Aorta (tissue), 5 donors: ENCODE data around the gene C11orf42. TPM values are rescaled to one million over a fixed set of nuclear protein-coding genes. Genes with fewer than 3 reads are reported as not detected.
A peak's percentile ranks its signal among the peaks of the same experiment; 100 is the strongest.

ENCODE experiments used
- ATAC-seq: fragments of 200-7000 bp; cut with Tn5 transposase; one replicate; pipeline ENCODE4 v1.9.1; 2022; ENCODE audit warnings: moderate library complexity; ENCODE audit not compliant: low FRiP score
- DNase-seq, 2 donors: peaks; one replicate each; pipeline ENCODE4 v3.0.0-alpha.2; 2020
- H3K27ac ChIP-seq, 2 donors: one replicate each; pipeline ENCODE4 v1.5.1; 2013; ENCODE audit warnings: low read length in 2 of 2, mild to moderate bottlenecking in 2 of 2, moderate library complexity in 2 of 2, control low read depth in 1 of 2, inconsistent platforms in 1 of 2, low read depth in 1 of 2
- H3K27me3 ChIP-seq, 2 donors: one replicate each; pipeline ENCODE4 v1.6.1; 2013; ENCODE audit warnings: control low read depth in 1 of 2, low read length in 1 of 2, mild to moderate bottlenecking in 1 of 2, moderate library complexity in 1 of 2; ENCODE audit not compliant: insufficient read depth in 2 of 2, control insufficient read depth in 1 of 2
- H3K36me3 ChIP-seq, 2 donors: one replicate each; pipeline ENCODE4 v1.6.1; 2013; ENCODE audit warnings: control low read depth in 1 of 2, low read length in 1 of 2, mild to moderate bottlenecking in 1 of 2; ENCODE audit not compliant: insufficient read depth in 2 of 2, control insufficient read depth in 1 of 2
- H3K4me1 ChIP-seq, 2 donors: one replicate each; pipeline ENCODE4 v1.6.1; 2013; ENCODE audit warnings: low read length in 2 of 2, control low read depth in 1 of 2, mild to moderate bottlenecking in 1 of 2, moderate library complexity in 1 of 2; ENCODE audit not compliant: insufficient read depth in 2 of 2, control insufficient read depth in 1 of 2
- H3K4me3 ChIP-seq, 2 donors: one replicate each; pipeline ENCODE4 v1.5.1; 2013; ENCODE audit warnings: low read length in 2 of 2, control low read depth in 1 of 2, mild to moderate bottlenecking in 1 of 2
- H3K9me3 ChIP-seq: one replicate; pipeline ENCODE4 v1.6.1; 2013; ENCODE audit warnings: mild to moderate bottlenecking, low read length; ENCODE audit not compliant: control insufficient read depth
- WGBS, 2 donors: extraction: QIAGEN DNeasy Blood & Tissue Kit; methylation state at CpG; one replicate each; pipeline ENCODE4 v1.1.7; 2013; 5-methylcytosine and 5-hydroxymethylcytosine counted together
- intact Hi-C, 2 donors: fragments of 100-400 bp; cut with DNase I; formaldehyde crosslinking; loops; one replicate each; pipeline versions ENCODE4 v1.14.2 to v1.15.0; 2022
- polyA plus RNA-seq, 2 donors: library from polyadenylated mRNA; stranded (reverse); fragments of 200-250 nt; gene quantifications; one replicate each; pipeline ENCODE4 v1.2.3, GENCODE V29; 2013
- total RNA-seq, 2 donors: library from RNA; stranded (reverse); fragmentation: NEBNext Ultra II Directional; extraction: Animal tissue kit (Norgen Biotek cat#: 25700); gene quantifications; one replicate each; pipeline ENCODE4 v1.2.1, GENCODE V29; 2021
- donor health status: healthy with polysubstance abuse.
- donor health status: Bipolar disorder and iron deficiency.
- donor health status: DM: no; HTN: no; CAD: no.
- donor health status: DM: no; HTN: no; CAD: no.
- donor health status: DM: yes; HTN: yes; CAD: no.

C11orf42 gene
- total and polyA plus RNA-seq, 4 donors: not detected

- H3K4me1 ChIP-seq: no peaks in the 10 kb centered on the region
- H3K36me3 ChIP-seq: no peaks in the 10 kb centered on the region
- H3K27ac ChIP-seq: no peak overlapping the region
- H3K4me3 ChIP-seq: no peak overlapping the region
- H3K9me3 ChIP-seq: peaks cover 1% of the 10 kb centered on the region
- no peaks in the 10 kb centered on the region for H3K27me3 ChIP-seq
- intact Hi-C loops: loop anchor here in 1 of 2 donors (5.0 kb wide), 1 partner anchor 64 kb away; no protein-coding TSS in a partner anchor
- 90 to 96% methylated on average over 1 of the region's 1 CpG for WGBS, 2 donors
- ATAC-seq (no peak), DNase-seq (no peak)
Observed at GRCh38 chr11:6253197-6253596, 47.8 kb downstream of the C11orf42 start.

DNA sequence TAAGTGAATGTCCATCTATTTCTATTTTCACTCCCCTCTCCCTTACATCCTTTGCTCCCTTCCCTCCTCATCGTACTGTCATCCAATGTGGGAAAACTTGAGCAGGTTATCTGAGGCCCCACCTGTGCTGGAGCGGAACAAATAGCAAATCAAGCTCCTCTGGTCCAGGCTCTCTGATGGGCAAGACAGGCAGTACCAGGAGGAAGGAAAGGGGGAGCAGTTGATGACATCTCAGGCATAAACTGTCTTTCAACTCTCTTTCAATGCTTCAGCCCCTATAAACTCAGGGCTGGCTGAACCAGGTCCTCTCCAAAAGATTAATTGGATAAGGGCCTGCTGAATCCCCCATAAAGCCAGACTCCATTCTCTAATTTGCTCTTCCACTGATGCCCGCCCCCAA is 52.8 kb downstream of the C11orf42 start:
- intact Hi-C loops: no loop called here
- no peak overlapping the region for H3K4me3 ChIP-seq
- peaks cover 1% of the 10 kb centered on the region for H3K9me3 ChIP-seq
- DNase-seq (no peak), ATAC-seq (no peak)
- no peaks in the 10 kb centered on the region for H3K4me1 ChIP-seq
- no peak overlapping the region for H3K27ac ChIP-seq
- no peaks in the 10 kb centered on the region for H3K36me3 ChIP-seq
- no peaks in the 10 kb centered on the region for H3K27me3 ChIP-seq
- 87 to 94% methylated on average over 3 of the region's 3 CpGs for WGBS, 2 donors

DNA sequence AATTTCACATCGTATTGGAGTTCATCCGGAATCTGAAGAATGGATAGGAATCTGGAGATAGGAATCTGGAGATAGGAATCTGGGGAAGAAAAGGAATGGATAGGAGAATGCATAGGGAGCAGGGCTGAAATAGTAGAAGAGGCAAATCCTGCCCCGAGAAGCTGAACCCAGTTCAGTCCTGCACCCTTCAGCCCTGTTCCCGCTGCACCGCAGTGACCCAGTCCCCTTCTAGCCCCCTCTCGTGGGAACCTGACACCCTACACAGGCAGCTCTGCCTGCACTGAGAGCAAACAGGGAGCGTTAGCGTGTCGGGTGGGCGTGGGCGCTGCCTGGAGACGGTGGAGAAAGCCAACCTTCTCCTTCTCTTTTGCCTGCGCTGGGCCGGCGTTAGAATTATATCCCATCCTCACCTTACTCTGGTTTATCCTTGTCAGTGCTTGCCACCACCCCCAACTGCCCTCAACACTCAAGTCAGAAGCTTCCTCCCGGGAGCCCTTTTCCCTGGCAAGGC is 53.3 kb downstream of the C11orf42 start:
- Histone ChIP-seq H3K9me3 (peaks cover 1% of the 10 kb centered on the region), H3K27me3 (no peaks in the 10 kb centered on the region), H3K27ac (no peak overlapping the region), H3K4me3 (peak overlapping the region in 1 of 2 donors; percentile 15), H3K4me1 (no peaks in the 10 kb centered on the region), H3K36me3 (no peaks in the 10 kb centered on the region)
- no peak for DNase-seq
- 9 to 10% methylated on average over 16 of the region's 16 CpGs for WGBS, 2 donors
- intact Hi-C loops: no loop called here
- peak; percentile 24 for ATAC-seq

DNA sequence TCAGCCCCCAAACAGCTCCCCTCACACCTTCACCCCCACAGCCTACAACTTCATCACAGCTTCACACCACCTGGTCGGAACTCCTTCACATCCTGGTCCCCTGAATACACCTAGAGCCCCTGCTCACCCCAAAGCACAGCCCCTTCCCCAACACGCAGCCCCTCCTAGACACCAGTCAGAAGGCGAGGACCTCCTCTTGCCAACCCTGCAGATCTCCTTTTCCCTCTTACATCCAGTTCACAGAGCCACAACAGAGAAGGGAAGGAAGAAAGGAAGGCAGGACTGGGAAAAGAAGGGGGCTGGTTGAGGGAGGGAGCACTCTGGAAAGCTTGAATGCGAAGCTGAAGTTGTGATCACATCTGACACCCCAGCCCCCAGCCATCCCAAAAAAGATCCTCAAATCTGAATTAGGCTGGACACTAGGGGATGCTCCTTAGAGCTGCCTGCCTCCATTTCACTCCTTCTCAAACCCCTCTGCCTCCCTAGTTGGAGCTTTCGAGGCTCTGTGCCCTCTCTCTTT is 54.9 kb downstream of the C11orf42 start:
- WGBS, 2 donors: 55 to 69% methylated on average over 5 of the region's 5 CpGs
- DNase-seq (no peak), ATAC-seq (no peak)
- H3K4me3 ChIP-seq: no peak overlapping the region
- H3K9me3 ChIP-seq: peaks cover 1% of the 10 kb centered on the region
- no peak overlapping the region for H3K27ac ChIP-seq
- H3K27me3 ChIP-seq: no peaks in the 10 kb centered on the region
- H3K4me1 ChIP-seq: no peaks in the 10 kb centered on the region
- intact Hi-C loops: no loop called here
- no peaks in the 10 kb centered on the region for H3K36me3 ChIP-seq

Other genes starting within 250 kb of the C11orf42 start
- gene OR56A5, start 237.1 kb upstream of the C11orf42 start, total RNA-seq: not detected
- not detected for gene OR56A5, start 237.1 kb upstream of the C11orf42 start, polyA plus RNA-seq
- gene OR52L1, start 218.6 kb upstream of the C11orf42 start, total RNA-seq: not detected
- not detected for gene OR52L1, start 218.6 kb upstream of the C11orf42 start, polyA plus RNA-seq
- gene OR56A4, start 198.6 kb upstream of the C11orf42 start, total RNA-seq: not detected
- not detected for gene OR56A4, start 198.6 kb upstream of the C11orf42 start, polyA plus RNA-seq
- gene OR56A1, start 174.8 kb upstream of the C11orf42 start, total RNA-seq: under 1 TPM in 1 of 2 donors, not detected in 1; 0.13 TPM
- gene OR56A1, start 174.8 kb upstream of the C11orf42 start, polyA plus RNA-seq: not detected
- not detected for gene OR56B4, start 97.9 kb upstream of the C11orf42 start, total RNA-seq
- gene OR56B4, start 97.9 kb upstream of the C11orf42 start, polyA plus RNA-seq: not detected
- gene OR52B2, start 35.2 kb upstream of the C11orf42 start, total RNA-seq: not detected
- gene OR52B2, start 35.2 kb upstream of the C11orf42 start, polyA plus RNA-seq: not detected
- gene OR52W1, start 6.3 kb upstream of the C11orf42 start, total RNA-seq: not detected
- gene OR52W1, start 6.3 kb upstream of the C11orf42 start, polyA plus RNA-seq: not detected
- 10 to 100 TPM; 27.1 to 38.7 TPM for gene FHIP1B, start 29.1 kb downstream of the C11orf42 start, total RNA-seq
- 10 to 100 TPM in 1 of 2 donors, 1 to 10 TPM in 1; 9.0 to 82.1 TPM for gene FHIP1B, start 29.1 kb downstream of the C11orf42 start, polyA plus RNA-seq
- gene CNGA4, start 33.5 kb downstream of the C11orf42 start, total RNA-seq: under 1 TPM in 1 of 2 donors, not detected in 1; 0.33 TPM
- gene CNGA4, start 33.5 kb downstream of the C11orf42 start, polyA plus RNA-seq: under 1 TPM; 0.38 TPM
- not detected for gene CCKBR, start 54.3 kb downstream of the C11orf42 start, total RNA-seq
- gene CCKBR, start 54.3 kb downstream of the C11orf42 start, polyA plus RNA-seq: not detected
- gene CAVIN3, start 114.9 kb downstream of the C11orf42 start, total RNA-seq: 100 to 1,000 TPM; 167 to 176 TPM
- gene CAVIN3, start 114.9 kb downstream of the C11orf42 start, polyA plus RNA-seq: 100 to 1,000 TPM; 102 to 309 TPM
- 10 to 100 TPM; 29.2 to 40.4 TPM for gene SMPD1, start 184.9 kb downstream of the C11orf42 start, total RNA-seq
- 10 to 100 TPM; 10.0 to 45.5 TPM for gene SMPD1, start 184.9 kb downstream of the C11orf42 start, polyA plus RNA-seq
- gene APBB1, start 213.5 kb downstream of the C11orf42 start, total RNA-seq: 10 to 100 TPM; 50.8 to 62.2 TPM
- gene APBB1, start 213.5 kb downstream of the C11orf42 start, polyA plus RNA-seq: 100 to 1,000 TPM in 1 of 2 donors, 10 to 100 TPM in 1; 25.8 to 121 TPM
- 1 to 10 TPM; 3.0 to 6.0 TPM for gene HPX, start 235.4 kb downstream of the C11orf42 start, total RNA-seq
- gene HPX, start 235.4 kb downstream of the C11orf42 start, polyA plus RNA-seq: 1 to 10 TPM in 1 of 2 donors, under 1 TPM in 1; 0.50 to 1.1 TPM